ENCODE measurements around the gene ZNF425. TPM values are rescaled to one million over a fixed set of nuclear protein-coding genes. Genes with fewer than 3 reads are reported as not detected.

Gene ZNF425
- total and polyA plus RNA-seq, 9 of the 15 experiments (the other 6 are each of a cell fraction or from before 2014, with no cell fraction given) = 0.03 to 0.89 (median 0.54) TPM

GRCh38 chr7:149147072-149147751 is 21.1 kb upstream of the ZNF425 start, which contains the start of gene ZNF398 (continued):
- TF ChIP-seq RREB1 (CRISPR knock-in tag; IDR thresholded peaks at IDR 0.05) (no peak), SRSF9 (IDR thresholded peaks at IDR 0.05; ENCODE audit: borderline replicate concordance, low read depth, low read length) (no peak), LCOR (CRISPR knock-in tag; IDR thresholded peaks at IDR 0.05) (0 out of 2 replicates have a peak, but pooled peaks have one; percentile 65), ZSCAN29 (IDR thresholded peaks at IDR 0.05) (no peak; the same call in 1 of the 2 replicates), SPI1 (IDR thresholded peaks at IDR 0.05; ENCODE audit: borderline replicate concordance, low read depth, low read length) (peak; percentile 72; the same call in 1 of the 2 replicates), RBM15 (IDR thresholded peaks at IDR 0.05; ENCODE audit: insufficient read depth, low read length) (no peak), ZNF197 (CRISPR knock-in tag; IDR thresholded peaks at IDR 0.05; ENCODE audit: low read depth) (no peak), ZNF75A (CRISPR knock-in tag; IDR thresholded peaks at IDR 0.05) (no peak), ZNF324 (CRISPR knock-in tag; IDR thresholded peaks at IDR 0.05) (no peak), HNRNPUL1 (IDR thresholded peaks at IDR 0.05; ENCODE audit: low read length) (no peak), ESRRB (CRISPR knock-in tag; IDR thresholded peaks at IDR 0.05; ENCODE audit: borderline replicate concordance) (no peak), ARHGAP35 (IDR thresholded peaks at IDR 0.05; ENCODE audit: partially characterized antibody) (no peak)
- TF ChIP-seq, protein P1, sequence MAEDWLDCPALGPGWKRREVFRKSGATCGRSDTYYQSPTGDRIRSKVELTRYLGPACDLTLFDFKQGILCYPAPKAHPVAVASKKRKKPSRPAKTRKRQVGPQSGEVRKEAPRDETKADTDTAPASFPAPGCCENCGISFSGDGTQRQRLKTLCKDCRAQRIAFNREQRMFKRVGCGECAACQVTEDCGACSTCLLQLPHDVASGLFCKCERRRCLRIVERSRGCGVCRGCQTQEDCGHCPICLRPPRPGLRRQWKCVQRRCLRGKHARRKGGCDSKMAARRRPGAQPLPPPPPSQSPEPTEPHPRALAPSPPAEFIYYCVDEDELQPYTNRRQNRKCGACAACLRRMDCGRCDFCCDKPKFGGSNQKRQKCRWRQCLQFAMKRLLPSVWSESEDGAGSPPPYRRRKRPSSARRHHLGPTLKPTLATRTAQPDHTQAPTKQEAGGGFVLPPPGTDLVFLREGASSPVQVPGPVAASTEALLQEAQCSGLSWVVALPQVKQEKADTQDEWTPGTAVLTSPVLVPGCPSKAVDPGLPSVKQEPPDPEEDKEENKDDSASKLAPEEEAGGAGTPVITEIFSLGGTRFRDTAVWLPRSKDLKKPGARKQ (CRISPR knock-in tag; IDR thresholded peaks at IDR 0.05) = no peak
- TF ChIP-seq, protein P2, sequence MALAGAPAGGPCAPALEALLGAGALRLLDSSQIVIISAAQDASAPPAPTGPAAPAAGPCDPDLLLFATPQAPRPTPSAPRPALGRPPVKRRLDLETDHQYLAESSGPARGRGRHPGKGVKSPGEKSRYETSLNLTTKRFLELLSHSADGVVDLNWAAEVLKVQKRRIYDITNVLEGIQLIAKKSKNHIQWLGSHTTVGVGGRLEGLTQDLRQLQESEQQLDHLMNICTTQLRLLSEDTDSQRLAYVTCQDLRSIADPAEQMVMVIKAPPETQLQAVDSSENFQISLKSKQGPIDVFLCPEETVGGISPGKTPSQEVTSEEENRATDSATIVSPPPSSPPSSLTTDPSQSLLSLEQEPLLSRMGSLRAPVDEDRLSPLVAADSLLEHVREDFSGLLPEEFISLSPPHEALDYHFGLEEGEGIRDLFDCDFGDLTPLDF (CRISPR knock-in tag; IDR thresholded peaks at IDR 0.05) = peak; percentile 16; the same call in 1 of the 2 replicates
- TF ChIP-seq, protein P3, sequence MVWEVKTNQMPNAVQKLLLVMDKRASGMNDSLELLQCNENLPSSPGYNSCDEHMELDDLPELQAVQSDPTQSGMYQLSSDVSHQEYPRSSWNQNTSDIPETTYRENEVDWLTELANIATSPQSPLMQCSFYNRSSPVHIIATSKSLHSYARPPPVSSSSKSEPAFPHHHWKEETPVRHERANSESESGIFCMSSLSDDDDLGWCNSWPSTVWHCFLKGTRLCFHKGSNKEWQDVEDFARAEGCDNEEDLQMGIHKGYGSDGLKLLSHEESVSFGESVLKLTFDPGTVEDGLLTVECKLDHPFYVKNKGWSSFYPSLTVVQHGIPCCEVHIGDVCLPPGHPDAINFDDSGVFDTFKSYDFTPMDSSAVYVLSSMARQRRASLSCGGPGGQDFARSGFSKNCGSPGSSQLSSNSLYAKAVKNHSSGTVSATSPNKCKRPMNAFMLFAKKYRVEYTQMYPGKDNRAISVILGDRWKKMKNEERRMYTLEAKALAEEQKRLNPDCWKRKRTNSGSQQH (CRISPR knock-in tag; IDR thresholded peaks at IDR 0.05) = no peak
- TF ChIP-seq, protein P4, sequence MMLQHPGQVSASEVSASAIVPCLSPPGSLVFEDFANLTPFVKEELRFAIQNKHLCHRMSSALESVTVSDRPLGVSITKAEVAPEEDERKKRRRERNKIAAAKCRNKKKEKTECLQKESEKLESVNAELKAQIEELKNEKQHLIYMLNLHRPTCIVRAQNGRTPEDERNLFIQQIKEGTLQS (IDR thresholded peaks at IDR 0.05) = no peak
- TF ChIP-seq, protein P4 (CRISPR knock-in tag; conservative IDR thresholded peaks at IDR 0.05) = 0 out of 2 replicates have a peak, but pooled peaks have one; percentile 37

All from K562 (cell line).